SK-N-SH treated with all-trans-retinoic acid at 6 μM for 48 hours (cell line): Measurements from ENCODE around the gene BZW2.

Experiments used
- ATAC-seq: fragments of 200-7000 bp; cut with Tn5 transposase; 3 replicates; pipeline ENCODE4 v1.9.1; 2020; ENCODE audit warnings: mild to moderate bottlenecking, moderate library complexity
- ARNTL ChIP-seq: fragments of 450-650 bp; formaldehyde crosslinking; IDR thresholded peaks from 2 replicates; pipeline ENCODE4 v1.5.0; 2020; ENCODE audit warnings: low read depth, mild to moderate bottlenecking, moderate library complexity, borderline replicate concordance
- BACH2 ChIP-seq: fragments of 250-450 bp; sonication (Bioruptor Pico); IDR thresholded peaks from 2 replicates; pipeline ENCODE4 v1.9.0; 2021; ENCODE audit warnings: mild to moderate bottlenecking, borderline replicate concordance
- CSDC2 ChIP-seq: fragments of 250-450 bp; sonication (Bioruptor Pico); IDR thresholded peaks from 2 replicates; pipeline ENCODE4 v1.5.0; 2020; ENCODE audit warnings: mild to moderate bottlenecking, moderate library complexity
- ESRRG ChIP-seq: fragments of 250-450 bp; sonication (Bioruptor Pico); IDR thresholded peaks from 2 replicates; pipeline ENCODE4 v1.6.1; 2021; ENCODE audit warnings: mild to moderate bottlenecking
- GLIS3 ChIP-seq: fragments of 250-450 bp; sonication (Bioruptor Pico); IDR thresholded peaks from 2 replicates; pipeline ENCODE4 v1.5.0; 2020; ENCODE audit warnings: mild to moderate bottlenecking, moderate library complexity
- ISL1 ChIP-seq: fragments of 250-450 bp; sonication (Bioruptor Pico); IDR thresholded peaks from 2 replicates; pipeline ENCODE4 v2.1.2; 2022; ENCODE audit warnings: mild to moderate bottlenecking, moderate library complexity
- OSR1 ChIP-seq: fragments of 250-450 bp; sonication (Bioruptor Pico); IDR thresholded peaks from 2 replicates; pipeline ENCODE4 v1.8.0; 2022; ENCODE audit warnings: moderate library complexity, mild to moderate bottlenecking, inconsistent platforms
- PPARA ChIP-seq: fragments of 250-450 bp; sonication (Bioruptor Pico); IDR thresholded peaks from 2 replicates; pipeline ENCODE4 v1.5.0; 2020; ENCODE audit warnings: mild to moderate bottlenecking, borderline replicate concordance
- SNAI2 ChIP-seq: fragments of 250-450 bp; sonication (Bioruptor Pico); IDR thresholded peaks from 2 replicates; pipeline ENCODE4 v1.5.0; 2020; ENCODE audit warnings: mild to moderate bottlenecking, moderate library complexity
- TCF4 ChIP-seq: fragments of 250-450 bp; sonication (Bioruptor Pico); IDR thresholded peaks from 2 replicates; pipeline ENCODE4 v1.8.0; 2021; ENCODE audit warnings: mild to moderate bottlenecking, moderate library complexity, borderline replicate concordance
- TOX ChIP-seq: fragments of 250-450 bp; sonication (Bioruptor Pico); IDR thresholded peaks from 2 replicates; pipeline ENCODE4 v1.8.0; 2021; ENCODE audit warnings: mild to moderate bottlenecking, moderate library complexity, borderline replicate concordance
- ZC3H10 ChIP-seq: fragments of 250-450 bp; sonication (Bioruptor Pico); IDR thresholded peaks from 2 replicates; pipeline ENCODE4 v1.5.1; 2021; ENCODE audit warnings: mild to moderate bottlenecking, moderate library complexity
- ZFP3 ChIP-seq: fragments of 250-450 bp; sonication (Bioruptor Pico); IDR thresholded peaks from 2 replicates; pipeline ENCODE4 v1.5.0; 2020; ENCODE audit warnings: mild to moderate bottlenecking, moderate library complexity
- ZNF565 ChIP-seq: fragments of 450-650 bp; formaldehyde crosslinking; conservative IDR thresholded peaks from 2 replicates; pipeline ENCODE4 v1.5.0; 2020; ENCODE audit warnings: low read depth, mild to moderate bottlenecking, moderate library complexity
- ZNF70 ChIP-seq: fragments of 450-650 bp; formaldehyde crosslinking; IDR thresholded peaks from 2 replicates; pipeline ENCODE4 v1.5.0; 2020; ENCODE audit warnings: mild to moderate bottlenecking, moderate library complexity
- ZNF8 ChIP-seq: fragments of 450-650 bp; formaldehyde crosslinking; IDR thresholded peaks from 2 replicates; pipeline ENCODE4 v1.5.0; 2020; ENCODE audit warnings: mild to moderate bottlenecking, moderate library complexity
- TF ChIP-seq, protein P1 (sequence below): fragments of 250-450 bp; sonication (Bioruptor Pico); IDR thresholded peaks from 2 replicates; pipeline ENCODE4 v1.5.1; 2021; ENCODE audit warnings: mild to moderate bottlenecking, moderate library complexity
- TF ChIP-seq, protein P2 (sequence below): fragments of 250-450 bp; sonication (Bioruptor Pico); IDR thresholded peaks from 2 replicates; pipeline ENCODE4 v1.5.1; 2020; ENCODE audit warnings: low read depth, mild to moderate bottlenecking, moderate library complexity
- TF ChIP-seq, protein P3 (sequence below): fragments of 250-450 bp; sonication (Bioruptor Pico); IDR thresholded peaks from 2 replicates; pipeline ENCODE4 v1.8.0; 2020; ENCODE audit warnings: mild to moderate bottlenecking, moderate library complexity, borderline replicate concordance
- TF ChIP-seq, protein P4 (sequence below): fragments of 250-450 bp; sonication (Bioruptor Pico); IDR thresholded peaks from 2 replicates; pipeline ENCODE4 v1.8.0; 2021; ENCODE audit warnings: low read depth, mild to moderate bottlenecking, moderate library complexity, borderline replicate concordance
- TF ChIP-seq, protein P5 (sequence below): fragments of 250-450 bp; sonication (Bioruptor Pico); IDR thresholded peaks from 2 replicates; pipeline ENCODE4 v1.5.0; 2020; ENCODE audit warnings: mild to moderate bottlenecking, moderate library complexity

The BZW2 gene

GRCh38 chr7:16671811-16672210 is 25.8 kb downstream of the BZW2 start:
- TF ChIP-seq CSDC2 (no peak), TCF4 (CRISPR knock-in tag) (no peak), OSR1 (CRISPR knock-in tag) (no peak), ESRRG (no peak)
- ATAC-seq, result no peak

DNA sequence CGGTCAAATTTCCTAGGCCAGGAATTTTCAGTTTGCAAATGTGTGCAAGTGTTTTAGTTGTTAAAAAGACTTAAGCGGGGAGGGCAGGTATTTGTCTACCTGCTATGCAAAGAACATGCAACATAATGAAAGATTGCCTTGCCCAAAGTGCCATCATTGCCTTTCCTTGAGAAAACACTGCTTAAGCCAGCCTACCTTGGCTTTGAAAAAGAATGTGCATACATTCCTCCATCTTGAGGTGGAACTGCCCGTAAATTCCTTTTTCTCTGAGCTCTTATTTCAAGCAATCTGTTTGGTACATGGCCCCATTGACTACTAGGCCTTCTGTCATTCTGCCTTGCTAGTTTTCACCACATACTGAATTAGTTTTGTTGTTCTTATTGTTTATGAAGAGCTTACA is 29.3 kb downstream of the BZW2 start:
- TF ChIP-seq, protein P1, sequence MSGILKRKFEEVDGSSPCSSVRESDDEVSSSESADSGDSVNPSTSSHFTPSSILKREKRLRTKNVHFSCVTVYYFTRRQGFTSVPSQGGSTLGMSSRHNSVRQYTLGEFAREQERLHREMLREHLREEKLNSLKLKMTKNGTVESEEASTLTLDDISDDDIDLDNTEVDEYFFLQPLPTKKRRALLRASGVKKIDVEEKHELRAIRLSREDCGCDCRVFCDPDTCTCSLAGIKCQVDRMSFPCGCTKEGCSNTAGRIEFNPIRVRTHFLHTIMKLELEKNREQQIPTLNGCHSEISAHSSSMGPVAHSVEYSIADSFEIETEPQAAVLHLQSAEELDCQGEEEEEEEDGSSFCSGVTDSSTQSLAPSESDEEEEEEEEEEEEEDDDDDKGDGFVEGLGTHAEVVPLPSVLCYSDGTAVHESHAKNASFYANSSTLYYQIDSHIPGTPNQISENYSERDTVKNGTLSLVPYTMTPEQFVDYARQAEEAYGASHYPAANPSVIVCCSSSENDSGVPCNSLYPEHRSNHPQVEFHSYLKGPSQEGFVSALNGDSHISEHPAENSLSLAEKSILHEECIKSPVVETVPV (CRISPR knock-in tag), result no peak
- TF ChIP-seq TOX, result no peak
- TF ChIP-seq, protein P2, sequence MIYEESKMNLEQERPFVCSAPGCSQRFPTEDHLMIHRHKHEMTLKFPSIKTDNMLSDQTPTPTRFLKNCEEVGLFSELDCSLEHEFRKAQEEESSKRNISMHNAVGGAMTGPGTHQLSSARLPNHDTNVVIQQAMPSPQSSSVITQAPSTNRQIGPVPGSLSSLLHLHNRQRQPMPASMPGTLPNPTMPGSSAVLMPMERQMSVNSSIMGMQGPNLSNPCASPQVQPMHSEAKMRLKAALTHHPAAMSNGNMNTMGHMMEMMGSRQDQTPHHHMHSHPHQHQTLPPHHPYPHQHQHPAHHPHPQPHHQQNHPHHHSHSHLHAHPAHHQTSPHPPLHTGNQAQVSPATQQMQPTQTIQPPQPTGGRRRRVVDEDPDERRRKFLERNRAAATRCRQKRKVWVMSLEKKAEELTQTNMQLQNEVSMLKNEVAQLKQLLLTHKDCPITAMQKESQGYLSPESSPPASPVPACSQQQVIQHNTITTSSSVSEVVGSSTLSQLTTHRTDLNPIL (CRISPR knock-in tag), result no peak
- TF ChIP-seq ZNF70 (CRISPR knock-in tag), result no peak
- TF ChIP-seq GLIS3, result no peak
- TF ChIP-seq, protein P3, sequence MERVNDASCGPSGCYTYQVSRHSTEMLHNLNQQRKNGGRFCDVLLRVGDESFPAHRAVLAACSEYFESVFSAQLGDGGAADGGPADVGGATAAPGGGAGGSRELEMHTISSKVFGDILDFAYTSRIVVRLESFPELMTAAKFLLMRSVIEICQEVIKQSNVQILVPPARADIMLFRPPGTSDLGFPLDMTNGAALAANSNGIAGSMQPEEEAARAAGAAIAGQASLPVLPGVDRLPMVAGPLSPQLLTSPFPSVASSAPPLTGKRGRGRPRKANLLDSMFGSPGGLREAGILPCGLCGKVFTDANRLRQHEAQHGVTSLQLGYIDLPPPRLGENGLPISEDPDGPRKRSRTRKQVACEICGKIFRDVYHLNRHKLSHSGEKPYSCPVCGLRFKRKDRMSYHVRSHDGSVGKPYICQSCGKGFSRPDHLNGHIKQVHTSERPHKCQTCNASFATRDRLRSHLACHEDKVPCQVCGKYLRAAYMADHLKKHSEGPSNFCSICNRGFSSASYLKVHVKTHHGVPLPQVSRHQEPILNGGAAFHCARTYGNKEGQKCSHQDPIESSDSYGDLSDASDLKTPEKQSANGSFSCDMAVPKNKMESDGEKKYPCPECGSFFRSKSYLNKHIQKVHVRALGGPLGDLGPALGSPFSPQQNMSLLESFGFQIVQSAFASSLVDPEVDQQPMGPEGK (CRISPR knock-in tag), result no peak
- TF ChIP-seq, protein P4, sequence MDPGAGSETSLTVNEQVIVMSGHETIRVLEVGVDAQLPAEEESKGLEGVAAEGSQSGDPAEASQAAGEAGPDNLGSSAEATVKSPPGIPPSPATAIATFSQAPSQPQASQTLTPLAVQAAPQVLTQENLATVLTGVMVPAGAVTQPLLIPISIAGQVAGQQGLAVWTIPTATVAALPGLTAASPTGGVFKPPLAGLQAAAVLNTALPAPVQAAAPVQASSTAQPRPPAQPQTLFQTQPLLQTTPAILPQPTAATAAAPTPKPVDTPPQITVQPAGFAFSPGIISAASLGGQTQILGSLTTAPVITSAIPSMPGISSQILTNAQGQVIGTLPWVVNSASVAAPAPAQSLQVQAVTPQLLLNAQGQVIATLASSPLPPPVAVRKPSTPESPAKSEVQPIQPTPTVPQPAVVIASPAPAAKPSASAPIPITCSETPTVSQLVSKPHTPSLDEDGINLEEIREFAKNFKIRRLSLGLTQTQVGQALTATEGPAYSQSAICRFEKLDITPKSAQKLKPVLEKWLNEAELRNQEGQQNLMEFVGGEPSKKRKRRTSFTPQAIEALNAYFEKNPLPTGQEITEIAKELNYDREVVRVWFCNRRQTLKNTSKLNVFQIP, result no peak
- TF ChIP-seq, protein P5, sequence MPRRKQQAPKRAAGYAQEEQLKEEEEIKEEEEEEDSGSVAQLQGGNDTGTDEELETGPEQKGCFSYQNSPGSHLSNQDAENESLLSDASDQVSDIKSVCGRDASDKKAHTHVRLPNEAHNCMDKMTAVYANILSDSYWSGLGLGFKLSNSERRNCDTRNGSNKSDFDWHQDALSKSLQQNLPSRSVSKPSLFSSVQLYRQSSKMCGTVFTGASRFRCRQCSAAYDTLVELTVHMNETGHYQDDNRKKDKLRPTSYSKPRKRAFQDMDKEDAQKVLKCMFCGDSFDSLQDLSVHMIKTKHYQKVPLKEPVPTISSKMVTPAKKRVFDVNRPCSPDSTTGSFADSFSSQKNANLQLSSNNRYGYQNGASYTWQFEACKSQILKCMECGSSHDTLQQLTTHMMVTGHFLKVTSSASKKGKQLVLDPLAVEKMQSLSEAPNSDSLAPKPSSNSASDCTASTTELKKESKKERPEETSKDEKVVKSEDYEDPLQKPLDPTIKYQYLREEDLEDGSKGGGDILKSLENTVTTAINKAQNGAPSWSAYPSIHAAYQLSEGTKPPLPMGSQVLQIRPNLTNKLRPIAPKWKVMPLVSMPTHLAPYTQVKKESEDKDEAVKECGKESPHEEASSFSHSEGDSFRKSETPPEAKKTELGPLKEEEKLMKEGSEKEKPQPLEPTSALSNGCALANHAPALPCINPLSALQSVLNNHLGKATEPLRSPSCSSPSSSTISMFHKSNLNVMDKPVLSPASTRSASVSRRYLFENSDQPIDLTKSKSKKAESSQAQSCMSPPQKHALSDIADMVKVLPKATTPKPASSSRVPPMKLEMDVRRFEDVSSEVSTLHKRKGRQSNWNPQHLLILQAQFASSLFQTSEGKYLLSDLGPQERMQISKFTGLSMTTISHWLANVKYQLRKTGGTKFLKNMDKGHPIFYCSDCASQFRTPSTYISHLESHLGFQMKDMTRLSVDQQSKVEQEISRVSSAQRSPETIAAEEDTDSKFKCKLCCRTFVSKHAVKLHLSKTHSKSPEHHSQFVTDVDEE (CRISPR knock-in tag), result no peak
- TF ChIP-seq CSDC2, result no peak
- no peak for TF ChIP-seq TCF4 (CRISPR knock-in tag)
- TF ChIP-seq ARNTL (CRISPR knock-in tag), result no peak
- TF ChIP-seq ZFP3 (CRISPR knock-in tag), result no peak
- TF ChIP-seq ZC3H10 (CRISPR knock-in tag), result no peak
- TF ChIP-seq ZNF8 (CRISPR knock-in tag), result no peak
- no peak for TF ChIP-seq PPARA
- TF ChIP-seq SNAI2, result no peak
- TF ChIP-seq ZNF565, result no peak
- TF ChIP-seq ISL1 (CRISPR knock-in tag), result no peak
- no peak for TF ChIP-seq BACH2 (CRISPR knock-in tag)
- no peak for TF ChIP-seq ESRRG
- ATAC-seq, result no peak

GRCh38 chr7:16677978-16678494 is 32.1 kb downstream of the BZW2 start:
- TF ChIP-seq, protein P2 (CRISPR knock-in tag), result no peak
- TF ChIP-seq TCF4 (CRISPR knock-in tag), result no peak
- TF ChIP-seq, protein P4, result no peak
- ATAC-seq, result no peak
